NCI-H2196 (cell line): Measurements from ENCODE around the gene RPE.

Experiments used
- DNase-seq: peaks from one replicate; lab custom pipeline; 2025; ENCODE audit not compliant: unreplicated experiment; lab: John Stamatoyannopoulos, UW

RPE gene

GRCh38 chr2:210002158-210003157, at the start of gene RPE:
RPE (plus strand) TSS chr2:210002638; CDS start chr2:210002662, 24 bp downstream.
- peak; percentile 97 for DNase-seq

GRCh38 chr2:209956271-209956670, 46.2 kb upstream of the RPE start:
- peak; percentile 51 for DNase-seq

GRCh38 chr2:209958016-209958415, 44.4 kb upstream of the RPE start:
- no peak for DNase-seq

GRCh38 chr2:209960045-209960444, 42.4 kb upstream of the RPE start:
- DNase-seq: no peak

DNA sequence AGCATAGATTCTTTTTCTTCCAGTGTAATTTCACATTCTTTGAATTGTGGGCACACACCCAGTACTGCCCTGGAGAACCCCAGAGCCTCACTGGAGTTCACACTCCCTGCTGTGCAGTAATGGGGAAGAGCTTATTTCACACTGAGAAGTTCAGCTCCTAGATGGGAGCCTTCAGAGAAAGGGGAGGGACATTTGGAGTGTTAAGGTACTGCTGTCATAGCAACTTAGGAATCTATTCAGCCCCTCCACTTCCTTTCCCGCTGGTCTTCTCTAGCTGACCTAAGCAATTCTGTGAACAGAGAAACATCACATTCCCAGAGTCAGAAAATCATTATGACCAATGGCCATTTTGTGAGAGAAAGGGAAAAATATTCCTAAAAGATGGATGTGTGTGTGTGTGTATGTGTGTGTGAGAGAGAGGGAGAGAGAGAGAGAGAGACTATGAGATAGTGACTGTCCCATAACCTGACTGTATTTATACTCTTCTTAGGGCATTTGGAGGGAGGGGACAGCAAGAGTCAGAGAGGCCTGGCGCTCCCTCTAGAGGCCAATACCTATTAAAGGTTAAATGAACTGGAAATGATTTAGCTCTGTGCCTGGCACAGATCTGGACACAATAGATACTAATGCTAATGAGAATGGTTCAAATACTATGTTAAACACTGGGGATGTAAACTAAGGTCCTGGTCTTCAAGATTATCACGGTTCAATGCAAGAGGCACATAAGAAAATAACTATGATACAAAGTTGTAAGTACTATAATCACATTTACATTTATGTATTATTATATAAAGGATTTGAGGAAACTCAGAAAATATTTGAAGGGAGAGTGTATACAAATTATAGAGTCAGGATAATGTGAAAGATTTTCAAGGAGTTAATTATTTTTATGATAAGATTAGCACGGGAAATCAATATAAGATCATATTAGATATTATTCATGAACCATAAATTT, 41.5 kb upstream of the RPE start:
- DNase-seq: peak; percentile 25

- DNase-seq: no peak
Observed at GRCh38 chr2:209965723-209966122, 36.7 kb upstream of the RPE start.

GRCh38 chr2:209969692-209970091, 32.7 kb upstream of the RPE start:
- DNase-seq: no peak

GRCh38 chr2:209970271-209970670, 32.2 kb upstream of the RPE start:
- DNase-seq: no peak

DNA sequence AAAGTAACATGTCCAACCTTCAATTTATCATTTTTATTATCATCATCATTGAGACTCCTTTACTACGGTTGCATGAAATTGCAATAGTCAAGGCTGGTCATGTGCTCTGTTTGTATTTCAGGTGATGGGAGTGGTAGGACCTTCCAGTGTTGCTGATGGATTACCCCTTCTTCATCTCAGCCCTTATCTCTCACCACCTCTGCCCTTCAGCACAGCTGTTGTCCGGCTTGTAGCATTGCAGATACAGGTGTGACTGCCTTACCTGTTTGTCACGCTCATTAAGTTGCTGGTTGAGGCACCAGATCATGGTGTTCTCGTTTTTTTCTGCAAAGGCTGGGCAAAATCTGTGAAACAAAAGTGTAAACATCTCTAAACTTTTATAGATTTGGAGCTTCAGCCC, 31.7 kb upstream of the RPE start:
- DNase-seq: no peak

- DNase-seq: no peak
Observed at GRCh38 chr2:209973328-209973727, 29.1 kb upstream of the RPE start.

- no peak for DNase-seq
Observed at GRCh38 chr2:209974576-209974975, 27.9 kb upstream of the RPE start.

DNA sequence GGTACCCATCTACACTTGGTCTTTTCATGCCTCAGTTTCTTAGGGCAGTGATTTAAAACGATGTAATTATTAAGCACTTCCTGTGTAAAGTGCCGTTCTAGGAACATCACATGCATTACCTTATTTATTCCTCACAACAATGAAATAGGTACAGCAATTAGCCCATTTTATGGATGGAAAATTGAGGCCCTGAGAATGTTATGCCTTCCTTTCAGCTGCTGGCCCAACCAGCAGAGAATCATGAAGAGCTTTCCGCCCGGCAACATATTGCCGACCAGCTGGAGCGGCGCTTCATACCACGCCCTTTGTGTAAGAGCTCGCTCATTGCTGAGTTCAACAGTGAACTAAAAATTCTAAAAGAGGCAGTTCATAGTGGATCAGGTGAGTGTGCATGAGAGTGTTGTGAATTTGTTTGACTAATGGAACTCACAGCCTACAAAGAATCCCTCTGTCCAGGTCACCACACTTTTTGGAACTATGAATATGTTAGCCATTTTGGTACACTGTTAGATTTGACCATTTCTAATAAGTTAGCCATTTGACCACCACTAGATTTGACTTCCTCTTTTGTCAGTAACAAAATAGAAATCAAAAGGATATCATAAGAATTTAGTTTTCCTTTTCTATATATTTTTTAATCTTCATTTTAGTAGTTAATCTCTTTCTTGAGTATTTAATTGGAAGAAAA, 25.6 kb upstream of the RPE start:
- no peak for DNase-seq

GRCh38 chr2:209977386-209978239, 24.8 kb upstream of the RPE start:
- DNase-seq: peak; percentile 59

DNA sequence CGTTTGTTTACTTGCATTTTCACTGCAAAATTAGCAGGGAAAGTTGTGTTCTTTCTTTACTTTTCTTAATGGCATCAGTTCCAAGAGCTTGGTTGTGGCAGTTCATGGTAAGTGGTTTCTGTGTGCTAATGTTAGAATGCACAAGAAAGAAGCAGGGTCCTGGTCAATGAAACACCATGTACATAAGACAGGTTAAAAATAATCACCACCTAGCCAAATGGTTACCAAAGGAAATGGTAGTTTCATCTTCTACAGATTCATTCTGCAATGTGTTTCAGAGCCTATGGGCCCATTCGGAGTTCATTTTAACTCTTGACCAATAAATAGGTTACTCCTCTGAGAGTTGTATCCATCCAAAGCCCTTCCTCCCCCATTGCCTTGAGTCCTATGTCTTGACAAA, 18.1 kb upstream of the RPE start:
- no peak for DNase-seq

DNA sequence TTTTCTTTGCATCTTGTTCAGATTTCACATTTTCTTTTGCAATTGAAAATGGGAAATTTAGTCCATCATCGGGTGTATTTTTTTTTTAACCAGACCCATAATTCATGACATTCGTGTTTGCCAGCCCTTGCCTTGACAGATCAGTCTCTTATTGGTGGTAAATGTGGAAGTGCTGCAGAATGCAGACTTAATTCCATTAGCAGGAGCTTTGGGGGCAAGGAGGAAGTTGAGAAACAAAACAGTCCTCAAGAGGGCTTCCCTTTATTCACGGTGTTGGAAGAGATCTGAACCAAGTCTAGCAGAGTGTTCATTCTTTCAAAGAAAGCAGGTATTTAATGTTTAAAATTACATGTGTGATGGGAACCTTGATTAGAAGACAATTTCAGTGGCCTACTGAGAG, 16.6 kb upstream of the RPE start:
- DNase-seq: no peak

- DNase-seq: no peak
Observed at GRCh38 chr2:209986415-209986814, 16.0 kb upstream of the RPE start.

GRCh38 chr2:209988010-209988409, 14.4 kb upstream of the RPE start:
- no peak for DNase-seq

GRCh38 chr2:209990838-209991237, 11.6 kb upstream of the RPE start:
- DNase-seq: no peak

DNA sequence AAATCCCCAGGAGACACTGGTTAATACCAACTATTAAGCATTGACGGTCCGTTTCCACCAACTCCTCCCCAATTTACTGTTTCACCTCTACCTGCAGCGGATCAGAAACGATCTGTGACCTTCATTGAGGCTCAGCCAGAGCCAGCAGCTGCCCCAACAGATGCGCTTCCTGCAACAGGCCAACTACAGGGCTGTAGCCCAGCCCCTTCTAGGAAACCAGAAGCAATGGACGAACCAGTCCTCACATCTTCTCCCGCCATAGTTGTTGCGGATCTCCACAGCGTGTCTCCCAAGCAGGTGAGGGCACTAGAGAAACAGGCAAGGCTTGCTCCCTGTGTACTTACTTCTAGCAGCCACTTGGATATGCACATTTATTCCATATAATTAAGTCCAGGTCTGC, 8.5 kb upstream of the RPE start:
- DNase-seq: no peak

- no peak for DNase-seq
Observed at GRCh38 chr2:209998596-209998995, 3.8 kb upstream of the RPE start.
